ENCODE measurements around the gene ATP6V1F. TPM values are rescaled to one million over a fixed set of nuclear protein-coding genes. Genes with fewer than 3 reads are reported as not detected.

The ATP6V1F gene
- polyA plus RNA-seq, 3 donors = 327 to 593 (median 511) TPM

DNA sequence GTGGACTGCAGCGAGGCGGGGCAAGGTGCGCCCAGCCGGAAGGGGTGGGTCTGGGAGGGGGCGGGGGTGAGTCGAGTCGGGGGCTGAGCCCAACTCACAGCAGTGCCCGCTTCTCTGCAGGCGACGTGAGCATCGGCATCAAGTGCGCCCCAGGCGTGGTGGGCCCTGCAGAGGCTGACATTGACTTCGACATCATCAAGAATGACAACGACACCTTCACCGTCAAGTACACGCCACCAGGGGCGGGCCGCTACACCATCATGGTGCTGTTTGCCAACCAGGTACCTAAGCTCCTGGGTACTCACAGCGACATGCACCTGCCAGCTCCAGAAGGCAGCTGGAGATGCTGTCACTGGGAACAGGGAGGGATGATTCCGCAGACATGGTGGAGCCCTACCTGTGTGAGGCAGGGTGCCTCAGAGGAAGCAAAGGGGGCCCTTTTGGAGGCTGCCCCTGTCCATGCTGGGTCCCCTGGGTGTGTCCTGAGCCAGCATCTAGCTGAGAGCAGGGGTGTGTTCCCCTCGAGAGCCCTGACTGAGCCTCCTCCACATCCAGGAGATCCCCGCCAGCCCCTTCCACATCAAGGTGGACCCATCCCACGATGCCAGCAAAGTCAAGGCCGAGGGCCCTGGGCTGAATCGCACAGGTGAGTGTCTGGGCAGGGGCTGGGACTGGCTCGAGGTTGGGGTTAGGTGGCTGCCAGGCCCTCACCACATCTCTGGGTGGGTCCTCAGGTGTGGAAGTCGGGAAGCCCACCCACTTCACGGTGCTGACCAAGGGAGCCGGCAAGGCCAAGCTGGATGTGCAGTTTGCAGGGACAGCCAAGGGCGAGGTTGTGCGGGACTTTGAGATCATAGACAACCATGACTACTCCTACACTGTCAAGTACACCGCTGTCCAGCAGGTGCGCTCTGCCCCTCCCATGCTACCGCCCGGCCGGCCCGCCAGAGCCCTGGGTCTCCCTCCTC is 19.7 kb upstream of the ATP6V1F start:
- peaks cover 3% of the 10 kb centered on the region for H3K4me1 Mint-ChIP-seq
- H3K9ac ChIP-seq (ENCODE audit: insufficient read depth, low read length, poor library complexity, severe bottlenecking) = no peak overlapping the region
- H4K20me1 ChIP-seq (ENCODE audit: insufficient read depth, low read length) = no peaks in the 10 kb centered on the region
- H2AFZ ChIP-seq (ENCODE audit: insufficient read depth, low read depth, low read length, poor library complexity, severe bottlenecking) = peak overlapping the region; percentile 33
- no peaks in the 10 kb centered on the region for H3K4me1 ChIP-seq (ENCODE audit: control insufficient read depth in 1 of 2, insufficient read depth in 2 of 2, low read length in 2 of 2)
- no peak overlapping the region for H3K27ac ChIP-seq (ENCODE audit: low read depth in 1 of 2, low read length in 2 of 2)
- WGBS (ENCODE audit: insufficient coverage) = 94% methylated on average over 32 of the region's 38 CpGs
- no peak overlapping the region for H3K27ac Mint-ChIP-seq
- peaks cover 3 to 5% (median 4%) of the 10 kb centered on the region in 3 donors for H3K27me3 Mint-ChIP-seq (ENCODE audit: low read depth in 3 of 3)
- DNase-seq = no peak
- H3K27me3 ChIP-seq (ENCODE audit: control insufficient read depth in 2 of 2, insufficient read depth in 2 of 2, low read length in 2 of 2) = no peaks in the 10 kb centered on the region
- no peaks in the 10 kb centered on the region for H3K9me3 ChIP-seq (replicated peaks in 1 of 2; ENCODE audit: control insufficient read depth in 1 of 2, insufficient read depth in 1 of 2, low read length in 2 of 2)
- H3K4me2 ChIP-seq (replicated peaks; ENCODE audit: extremely low read depth, low read length, poor library complexity, severe bottlenecking) = no peak overlapping the region
- no peaks in the 10 kb centered on the region for H3K36me3 Mint-ChIP-seq
- H3K9me3 Mint-ChIP-seq = no peaks in the 10 kb centered on the region
- no peak overlapping the region for H3K4me3 ChIP-seq (replicated peaks in 1 of 3; ENCODE audit: low read depth in 2 of 3, low read length in 3 of 3)
- no peaks in the 10 kb centered on the region for H3K79me2 ChIP-seq (ENCODE audit: insufficient read depth, low read length)
- intact Hi-C loops (cut with micrococcal nuclease) = loop anchor here (1.0 to 5.0 kb wide), 2 partner anchors 34 to 40 kb away; no protein-coding TSS in a partner anchor
- H3K4me3 Mint-ChIP-seq = no peak overlapping the region
- H3K36me3 ChIP-seq (replicated peaks in 1 of 2; ENCODE audit: control insufficient read depth in 1 of 2, insufficient read depth in 2 of 2, low read length in 2 of 2) = no peaks in the 10 kb centered on the region
- TF ChIP-seq, protein P1, sequence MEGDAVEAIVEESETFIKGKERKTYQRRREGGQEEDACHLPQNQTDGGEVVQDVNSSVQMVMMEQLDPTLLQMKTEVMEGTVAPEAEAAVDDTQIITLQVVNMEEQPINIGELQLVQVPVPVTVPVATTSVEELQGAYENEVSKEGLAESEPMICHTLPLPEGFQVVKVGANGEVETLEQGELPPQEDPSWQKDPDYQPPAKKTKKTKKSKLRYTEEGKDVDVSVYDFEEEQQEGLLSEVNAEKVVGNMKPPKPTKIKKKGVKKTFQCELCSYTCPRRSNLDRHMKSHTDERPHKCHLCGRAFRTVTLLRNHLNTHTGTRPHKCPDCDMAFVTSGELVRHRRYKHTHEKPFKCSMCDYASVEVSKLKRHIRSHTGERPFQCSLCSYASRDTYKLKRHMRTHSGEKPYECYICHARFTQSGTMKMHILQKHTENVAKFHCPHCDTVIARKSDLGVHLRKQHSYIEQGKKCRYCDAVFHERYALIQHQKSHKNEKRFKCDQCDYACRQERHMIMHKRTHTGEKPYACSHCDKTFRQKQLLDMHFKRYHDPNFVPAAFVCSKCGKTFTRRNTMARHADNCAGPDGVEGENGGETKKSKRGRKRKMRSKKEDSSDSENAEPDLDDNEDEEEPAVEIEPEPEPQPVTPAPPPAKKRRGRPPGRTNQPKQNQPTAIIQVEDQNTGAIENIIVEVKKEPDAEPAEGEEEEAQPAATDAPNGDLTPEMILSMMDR (IDR thresholded peaks at IDR 0.05) = no peak

DNA sequence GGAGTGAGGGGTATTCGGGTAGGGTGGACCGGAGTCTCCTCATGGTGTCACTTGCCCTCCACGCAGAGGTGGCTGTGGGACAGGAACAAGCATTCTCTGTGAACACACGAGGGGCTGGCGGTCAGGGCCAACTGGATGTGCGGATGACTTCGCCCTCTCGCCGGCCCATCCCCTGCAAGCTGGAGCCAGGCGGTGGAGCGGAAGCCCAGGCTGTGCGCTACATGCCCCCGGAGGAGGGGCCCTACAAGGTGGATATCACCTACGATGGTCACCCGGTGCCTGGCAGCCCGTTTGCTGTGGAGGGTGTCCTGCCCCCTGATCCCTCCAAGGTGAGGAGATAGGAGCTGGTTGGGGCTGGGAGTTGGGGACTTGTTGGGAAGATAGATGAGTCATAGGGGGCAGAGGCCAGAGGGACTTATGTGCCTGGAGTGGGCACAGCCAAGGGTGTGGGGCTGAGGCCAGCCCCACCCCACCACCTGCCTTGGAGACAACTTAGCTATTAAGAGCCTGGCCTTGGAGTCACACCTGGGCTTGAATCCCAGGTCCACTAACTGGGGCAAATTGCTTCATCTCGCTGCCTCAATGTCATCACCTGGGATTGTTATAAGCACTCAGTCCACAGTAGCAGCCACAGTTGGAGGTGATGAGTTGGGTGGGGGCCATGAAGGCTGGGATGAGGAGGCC is 18.6 kb upstream of the ATP6V1F start:
- H3K4me1 ChIP-seq (ENCODE audit: control insufficient read depth in 1 of 2, insufficient read depth in 2 of 2, low read length in 2 of 2) = no peaks in the 10 kb centered on the region
- Mint-ChIP-seq H3K4me1 (peaks cover 3% of the 10 kb centered on the region), H3K9me3 (no peaks in the 10 kb centered on the region), H3K27me3 (ENCODE audit: low read depth in 3 of 3) (peaks cover 3 to 5% (median 4%) of the 10 kb centered on the region in 3 donors), H3K36me3 (no peaks in the 10 kb centered on the region), H3K27ac (peak overlapping the region in 1 of 7 donors; percentile 35), H3K4me3 (no peak overlapping the region)
- TF ChIP-seq, protein P1 (IDR thresholded peaks at IDR 0.05) = no peak
- WGBS (ENCODE audit: insufficient coverage) = 98% methylated on average over 16 of the region's 17 CpGs
- no peaks in the 10 kb centered on the region for H3K9me3 ChIP-seq (replicated peaks in 1 of 2; ENCODE audit: control insufficient read depth in 1 of 2, insufficient read depth in 1 of 2, low read length in 2 of 2)
- H3K79me2 ChIP-seq (ENCODE audit: insufficient read depth, low read length) = no peaks in the 10 kb centered on the region
- H3K4me2 ChIP-seq (replicated peaks; ENCODE audit: extremely low read depth, low read length, poor library complexity, severe bottlenecking) = no peak overlapping the region
- no peaks in the 10 kb centered on the region for H3K36me3 ChIP-seq (replicated peaks in 1 of 2; ENCODE audit: control insufficient read depth in 1 of 2, insufficient read depth in 2 of 2, low read length in 2 of 2)
- no peak overlapping the region for H3K27ac ChIP-seq (ENCODE audit: low read depth in 1 of 2, low read length in 2 of 2)
- DNase-seq = no peak
- intact Hi-C loops (cut with micrococcal nuclease) = loop anchor here in 1 of 2 donors (5.0 kb wide), 1 partner anchor 33 kb away; no protein-coding TSS in a partner anchor
- H2AFZ ChIP-seq (ENCODE audit: insufficient read depth, low read depth, low read length, poor library complexity, severe bottlenecking) = no peak overlapping the region
- no peaks in the 10 kb centered on the region for H3K27me3 ChIP-seq (ENCODE audit: control insufficient read depth in 2 of 2, insufficient read depth in 2 of 2, low read length in 2 of 2)
- H4K20me1 ChIP-seq (ENCODE audit: insufficient read depth, low read length) = no peaks in the 10 kb centered on the region
- H3K9ac ChIP-seq (ENCODE audit: insufficient read depth, low read length, poor library complexity, severe bottlenecking) = no peak overlapping the region
- no peak overlapping the region for H3K4me3 ChIP-seq (replicated peaks in 1 of 3; ENCODE audit: low read depth in 2 of 3, low read length in 3 of 3)

All from CD14-positive monocyte (primary cell).